Retina (tissue), 1 donor: ENCODE measurements around the gene PHACTR1.
"Not testable (repeated sequence)": the region's sequence is repeated elsewhere in the genome, so short reads cannot be mapped to it uniquely, and the experiment has no call there.

Source experiments
- DNase-seq: peaks from one replicate; pipeline ENCODE4 v3.0.0-alpha.2; 2016

PHACTR1 gene

GRCh38 chr6:13216236-13217014 is 499.9 kb downstream of the PHACTR1 start:
- no peak for DNase-seq

- peak; percentile 58 for DNase-seq
These were observed 500.8 kb downstream of the PHACTR1 start for GRCh38 chr6:13217206-13217905.

- DNase-seq, result no peak
These were observed 503.7 kb downstream of the PHACTR1 start for GRCh38 chr6:13220266-13220665.

- no peak for DNase-seq
These were observed 505.5 kb downstream of the PHACTR1 start for GRCh38 chr6:13222048-13222447.

GRCh38 chr6:13226071-13226470 is 509.5 kb downstream of the PHACTR1 start:
- no peak for DNase-seq

- DNase-seq, result no peak
These were observed 512.0 kb downstream of the PHACTR1 start for GRCh38 chr6:13228264-13229204.

GRCh38 chr6:13229205-13230085 is 512.9 kb downstream of the PHACTR1 start:
- no peak for DNase-seq

- DNase-seq, result no peak
These were observed 516.5 kb downstream of the PHACTR1 start for GRCh38 chr6:13233106-13233505.

GRCh38 chr6:13234130-13234529 is 517.6 kb downstream of the PHACTR1 start:
- DNase-seq, result no peak

- no peak for DNase-seq
These were observed 518.8 kb downstream of the PHACTR1 start for GRCh38 chr6:13235339-13235738.

- DNase-seq, result no peak
These were observed 520.8 kb downstream of the PHACTR1 start for GRCh38 chr6:13237318-13237717.

GRCh38 chr6:13238017-13238416 is 521.5 kb downstream of the PHACTR1 start:
- DNase-seq, result no peak

GRCh38 chr6:13238640-13239216 is 522.2 kb downstream of the PHACTR1 start:
- no peak for DNase-seq

GRCh38 chr6:13239530-13240455 is 523.2 kb downstream of the PHACTR1 start:
- DNase-seq, result no peak

GRCh38 chr6:13241364-13241763 is 524.8 kb downstream of the PHACTR1 start:
- no peak for DNase-seq

GRCh38 chr6:13242178-13242577 is 525.6 kb downstream of the PHACTR1 start:
- DNase-seq, result no peak

- DNase-seq, result no peak
These were observed 526.0 kb downstream of the PHACTR1 start for GRCh38 chr6:13242590-13242989.

GRCh38 chr6:13243033-13243432 is 526.5 kb downstream of the PHACTR1 start:
- no peak for DNase-seq

GRCh38 chr6:13243745-13244144 is 527.2 kb downstream of the PHACTR1 start:
- not testable (repeated sequence) for DNase-seq

- DNase-seq, result no peak
These were observed 531.1 kb downstream of the PHACTR1 start for GRCh38 chr6:13247627-13248026.

- DNase-seq, result peak; percentile 38
These were observed 531.5 kb downstream of the PHACTR1 start for GRCh38 chr6:13248053-13248452.
